OCI-LY1 (cell line): Measurements from ENCODE around the gene FKRP.
"Not testable (repeated sequence)": the region's sequence is repeated elsewhere in the genome, so short reads cannot be mapped to it uniquely, and the experiment has no call there.

Experiments
- H2AFZ ChIP-seq: fragments of 200-600 bp; sonication (generic), shearing (Covaris generic); 2 replicates; pipeline ENCODE4 v1.6.0; 2014; ENCODE audit warnings: antibody characterized with exemption, mild to moderate bottlenecking, low read length
- H3F3A ChIP-seq: fragments of 200-600 bp; sonication (generic), shearing (Covaris generic); 2 replicates; pipeline ENCODE4 v1.6.0; 2014; ENCODE audit warnings: mild to moderate bottlenecking, antibody characterized with exemption, low read length, moderate library complexity; ENCODE audit not compliant: insufficient read depth
- H3K27ac ChIP-seq: fragments of 200-600 bp; sonication (generic); 2 replicates; pipeline ENCODE4 v1.5.1; 2014; ENCODE audit warnings: low read length, mixed run types, mild to moderate bottlenecking, low read depth; ENCODE audit not compliant: poor library complexity, severe bottlenecking
- H3K27me3 ChIP-seq: fragments of 200-600 bp; sonication (generic); 2 replicates; pipeline ENCODE4 v1.6.0; 2014; ENCODE audit warnings: antibody characterized with exemption, mild to moderate bottlenecking, low read length, moderate library complexity; ENCODE audit not compliant: insufficient read depth
- H3K36me3 ChIP-seq: fragments of 200-600 bp; sonication (generic); 2 replicates; pipeline ENCODE4 v1.6.1; 2014; ENCODE audit warnings: mild to moderate bottlenecking, antibody characterized with exemption, low read length, moderate library complexity, mixed read lengths; ENCODE audit not compliant: insufficient read depth
- H3K4me1 ChIP-seq: fragments of 200-600 bp; sonication (generic); 2 replicates; pipeline ENCODE4 v1.5.1; 2014; ENCODE audit warnings: mild to moderate bottlenecking, low read length, moderate library complexity; ENCODE audit not compliant: insufficient read depth, severe bottlenecking
- H3K4me2 ChIP-seq: fragments of 200-600 bp; sonication (generic), shearing (Covaris generic); 2 replicates; pipeline ENCODE4 v1.6.1; 2014; ENCODE audit warnings: low read length
- H3K4me3 ChIP-seq: fragments of 200-600 bp; sonication (generic); 2 replicates; pipeline ENCODE4 v1.5.1; 2014; ENCODE audit warnings: low read length, low read depth, mild to moderate bottlenecking, mixed read lengths; ENCODE audit not compliant: poor library complexity, severe bottlenecking
- H3K79me2 ChIP-seq: fragments of 200-600 bp; shearing (Covaris generic); 2 replicates; pipeline ENCODE4 v1.6.1; 2016; ENCODE audit warnings: mixed run types, low read length, mixed read lengths; ENCODE audit not compliant: insufficient read depth
- H3K9ac ChIP-seq: fragments of 200-600 bp; sonication (generic), shearing (Covaris generic); 2 replicates; pipeline ENCODE4 v1.6.1; 2014; ENCODE audit warnings: mild to moderate bottlenecking, low read length, mixed read lengths
- H3K9me2 ChIP-seq: fragments of 200-600 bp; sonication (generic), shearing (Covaris generic); 2 replicates; pipeline ENCODE4 v1.6.1; 2014; ENCODE audit warnings: low read depth, mild to moderate bottlenecking, low read length, mixed read lengths
- H3K9me3 ChIP-seq: fragments of 200-600 bp; shearing (Covaris generic); 2 replicates; pipeline ENCODE4 v1.6.1; 2014; ENCODE audit warnings: low read length, mixed read lengths
- H4K20me1 ChIP-seq: fragments of 200-600 bp; sonication (generic), shearing (Covaris generic); 2 replicates; pipeline ENCODE4 v1.6.0; 2016; ENCODE audit warnings: mild to moderate bottlenecking, low read length; ENCODE audit not compliant: insufficient read depth
- EZH2 ChIP-seq: fragments of 200-600 bp; sonication (generic), shearing (Covaris generic); IDR thresholded peaks from 2 replicates; pipeline ENCODE4 v1.8.0; 2017; ENCODE audit warnings: borderline replicate concordance, mixed run types, mild to moderate bottlenecking, antibody characterized with exemption, low read length, moderate library complexity, mixed read lengths
- TF ChIP-seq, protein P1 (sequence below): fragments of 200-600 bp; sonication (generic), shearing (Covaris generic); IDR thresholded peaks from 2 replicates; pipeline ENCODE4 v1.5.1; 2017; ENCODE audit warnings: mild to moderate bottlenecking, antibody characterized with exemption, low read length, moderate library complexity, mixed read lengths

FKRP gene

GRCh38 chr19:46773018-46773399 lies 27.2 kb downstream of the FKRP start:
- no peak overlapping the region for H3K4me2 ChIP-seq
- H3K9me3 ChIP-seq = no peaks in the 10 kb centered on the region
- H3K36me3 ChIP-seq = peaks cover 42% of the 10 kb centered on the region
- no peaks in the 10 kb centered on the region for H3K4me1 ChIP-seq
- H2AFZ ChIP-seq = no peak overlapping the region
- H4K20me1 ChIP-seq = no peaks in the 10 kb centered on the region
- H3K27me3 ChIP-seq = no peaks in the 10 kb centered on the region
- H3K27ac ChIP-seq = no peak overlapping the region
- H3K9me2 ChIP-seq = no peaks in the 10 kb centered on the region
- no peak overlapping the region for H3K9ac ChIP-seq
- H3K4me3 ChIP-seq = no peak overlapping the region
- TF ChIP-seq, protein P1, sequence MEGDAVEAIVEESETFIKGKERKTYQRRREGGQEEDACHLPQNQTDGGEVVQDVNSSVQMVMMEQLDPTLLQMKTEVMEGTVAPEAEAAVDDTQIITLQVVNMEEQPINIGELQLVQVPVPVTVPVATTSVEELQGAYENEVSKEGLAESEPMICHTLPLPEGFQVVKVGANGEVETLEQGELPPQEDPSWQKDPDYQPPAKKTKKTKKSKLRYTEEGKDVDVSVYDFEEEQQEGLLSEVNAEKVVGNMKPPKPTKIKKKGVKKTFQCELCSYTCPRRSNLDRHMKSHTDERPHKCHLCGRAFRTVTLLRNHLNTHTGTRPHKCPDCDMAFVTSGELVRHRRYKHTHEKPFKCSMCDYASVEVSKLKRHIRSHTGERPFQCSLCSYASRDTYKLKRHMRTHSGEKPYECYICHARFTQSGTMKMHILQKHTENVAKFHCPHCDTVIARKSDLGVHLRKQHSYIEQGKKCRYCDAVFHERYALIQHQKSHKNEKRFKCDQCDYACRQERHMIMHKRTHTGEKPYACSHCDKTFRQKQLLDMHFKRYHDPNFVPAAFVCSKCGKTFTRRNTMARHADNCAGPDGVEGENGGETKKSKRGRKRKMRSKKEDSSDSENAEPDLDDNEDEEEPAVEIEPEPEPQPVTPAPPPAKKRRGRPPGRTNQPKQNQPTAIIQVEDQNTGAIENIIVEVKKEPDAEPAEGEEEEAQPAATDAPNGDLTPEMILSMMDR = no peak
- no peak for TF ChIP-seq EZH2
- no peaks in the 10 kb centered on the region for H3K79me2 ChIP-seq
- H3F3A ChIP-seq = no peaks in the 10 kb centered on the region

- no peaks in the 10 kb centered on the region for H3F3A ChIP-seq
- H3K4me3 ChIP-seq = no peak overlapping the region
- no peaks in the 10 kb centered on the region for H3K79me2 ChIP-seq
- no peak overlapping the region for H2AFZ ChIP-seq
- no peaks in the 10 kb centered on the region for H3K27me3 ChIP-seq
- no peak overlapping the region for H3K27ac ChIP-seq
- no peak overlapping the region for H3K4me2 ChIP-seq
- no peaks in the 10 kb centered on the region for H3K4me1 ChIP-seq
- TF ChIP-seq, protein P1 = no peak
- no peak for TF ChIP-seq EZH2
- no peak overlapping the region for H3K9ac ChIP-seq
- H3K9me2 ChIP-seq = no peaks in the 10 kb centered on the region
- H3K9me3 ChIP-seq = no peaks in the 10 kb centered on the region
- H3K36me3 ChIP-seq = peaks cover 65% of the 10 kb centered on the region
- no peaks in the 10 kb centered on the region for H4K20me1 ChIP-seq
Measured at GRCh38 chr19:46775642-46776258, 29.9 kb downstream of the FKRP start.

- Histone ChIP-seq H3K4me1 (no peaks in the 10 kb centered on the region), H4K20me1 (no peaks in the 10 kb centered on the region), H3K27ac (no peak overlapping the region)
Measured at GRCh38 chr19:46776927-46777911, 31.4 kb downstream of the FKRP start.

GRCh38 chr19:46777956-46778645 lies 32.2 kb downstream of the FKRP start:
- not testable (repeated sequence) for H3K4me2 ChIP-seq, H3K4me1 ChIP-seq, H3K9me3 ChIP-seq, H3K79me2 ChIP-seq, H4K20me1 ChIP-seq, H3K27me3 ChIP-seq, H3F3A ChIP-seq, H3K27ac ChIP-seq, H3K9ac ChIP-seq, H3K4me3 ChIP-seq, H2AFZ ChIP-seq, H3K9me2 ChIP-seq
- H3K36me3 ChIP-seq = peaks cover 87% of the 10 kb centered on the region

More at GRCh38 chr19:46776927-46777911, 31.4 kb downstream of the FKRP start:
- no peak overlapping the region for H3K4me3 ChIP-seq
- H3K4me2 ChIP-seq = no peak overlapping the region
- H3K9me3 ChIP-seq = no peaks in the 10 kb centered on the region
- no peak overlapping the region for H3K9ac ChIP-seq
- no peaks in the 10 kb centered on the region for H3F3A ChIP-seq
- no peak overlapping the region for H2AFZ ChIP-seq
- H3K9me2 ChIP-seq = no peaks in the 10 kb centered on the region
- TF ChIP-seq, protein P1 = no peak
- TF ChIP-seq EZH2 = no peak
- no peaks in the 10 kb centered on the region for H3K79me2 ChIP-seq
- H3K36me3 ChIP-seq = peaks cover 78% of the 10 kb centered on the region
- no peaks in the 10 kb centered on the region for H3K27me3 ChIP-seq
